ENCODE measurements around the gene VAMP2. TPM values are rescaled to one million over a fixed set of nuclear protein-coding genes. Genes with fewer than 3 reads are reported as not detected.
A peak's percentile ranks its signal among the peaks of the same experiment; 100 is the strongest.

Gene VAMP2
- total RNA-seq, 2 donors from 2014 or later, result 71.3 to 73.6 TPM

- no peak overlapping the region for H3K27ac Mint-ChIP-seq
- no peaks in the 10 kb centered on the region for H3K27me3 Mint-ChIP-seq (ENCODE audit: low read depth)
- DNase-seq (no peak), ATAC-seq (replicated peaks in 1 of 2) (no peak)
- H3K4me3 Mint-ChIP-seq, result no peak overlapping the region
- peaks cover 5 to 27% of the 10 kb centered on the region in 2 donors for H3K36me3 Mint-ChIP-seq (ENCODE audit: insufficient read depth in 2 of 2)
- H3K9me3 Mint-ChIP-seq, result no peaks in the 10 kb centered on the region
- H3K4me1 Mint-ChIP-seq (ENCODE audit: low read depth), result peaks cover 11% of the 10 kb centered on the region
Measured at GRCh38 chr17:8148560-8148959, 14.2 kb downstream of the VAMP2 start.

- DNase-seq, result no peak
- Mint-ChIP-seq H3K36me3 (ENCODE audit: insufficient read depth in 2 of 2) (peaks cover 5 to 27% of the 10 kb centered on the region in 2 donors), H3K9me3 (no peaks in the 10 kb centered on the region), H3K4me1 (ENCODE audit: low read depth) (peaks cover 11% of the 10 kb centered on the region), H3K27ac (no peak overlapping the region), H3K4me3 (no peak overlapping the region), H3K27me3 (ENCODE audit: low read depth) (no peaks in the 10 kb centered on the region)
- ATAC-seq (replicated peaks in 1 of 2), result no peak
Measured at GRCh38 chr17:8147805-8148404, 14.8 kb downstream of the VAMP2 start.

DNA sequence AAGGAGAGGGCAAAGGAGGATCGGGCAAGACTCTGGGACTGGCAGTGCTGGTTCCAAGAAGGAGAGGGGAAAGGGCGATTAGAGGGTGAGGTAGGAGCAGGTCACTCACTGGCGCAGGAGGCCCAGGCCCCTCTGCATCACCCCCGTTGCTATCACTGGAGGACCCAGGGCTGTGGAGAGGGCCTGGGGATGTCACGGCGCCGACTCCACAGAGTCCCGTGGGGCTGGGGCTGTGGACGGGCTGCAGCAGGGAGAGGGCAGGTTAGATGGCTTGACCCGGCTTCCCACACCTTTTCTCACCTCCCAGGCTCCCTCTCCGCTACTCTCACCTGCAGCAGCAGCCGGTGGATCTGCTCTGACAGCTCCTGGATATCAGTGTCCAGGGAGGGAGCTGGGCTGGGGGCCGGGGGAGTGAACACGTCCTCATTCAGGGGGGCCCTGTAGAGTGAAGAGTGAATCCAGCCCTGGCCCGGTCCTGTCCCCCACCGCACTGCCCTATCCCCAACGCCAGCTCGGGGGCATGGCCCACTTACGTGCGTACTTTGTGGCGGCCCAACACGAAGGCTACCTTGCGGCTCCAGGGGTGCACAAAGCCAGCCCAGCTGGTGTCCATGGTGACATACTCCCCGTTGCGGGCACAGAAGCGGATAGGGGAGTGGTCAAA is 15.5 kb downstream of the VAMP2 start:
- H3K4me3 Mint-ChIP-seq, result no peak overlapping the region
- H3K4me1 Mint-ChIP-seq (ENCODE audit: low read depth), result peaks cover 11% of the 10 kb centered on the region
- no peaks in the 10 kb centered on the region for H3K27me3 Mint-ChIP-seq (ENCODE audit: low read depth)
- DNase-seq (no peak), ATAC-seq (replicated peaks in 1 of 2) (no peak)
- H3K27ac Mint-ChIP-seq, result no peak overlapping the region
- H3K36me3 Mint-ChIP-seq (ENCODE audit: insufficient read depth in 2 of 2), result peaks cover 5 to 27% of the 10 kb centered on the region in 2 donors
- H3K9me3 Mint-ChIP-seq, result no peaks in the 10 kb centered on the region

- DNase-seq (no peak), ATAC-seq (replicated peaks in 1 of 2) (no peak)
- no peak overlapping the region for H3K27ac Mint-ChIP-seq
- peaks cover 8% of the 10 kb centered on the region for H3K4me1 Mint-ChIP-seq (ENCODE audit: low read depth)
- no peak overlapping the region for H3K4me3 Mint-ChIP-seq
- H3K27me3 Mint-ChIP-seq (ENCODE audit: low read depth), result no peaks in the 10 kb centered on the region
- peaks cover 6 to 29% of the 10 kb centered on the region in 2 donors for H3K36me3 Mint-ChIP-seq (ENCODE audit: insufficient read depth in 2 of 2)
- H3K9me3 Mint-ChIP-seq, result no peaks in the 10 kb centered on the region
Measured at GRCh38 chr17:8146381-8147140, 16.2 kb downstream of the VAMP2 start.

- Mint-ChIP-seq H3K27me3 (ENCODE audit: low read depth) (no peaks in the 10 kb centered on the region), H3K27ac (no peak overlapping the region), H3K36me3 (ENCODE audit: insufficient read depth in 2 of 2) (peaks cover 9 to 29% of the 10 kb centered on the region in 2 donors), H3K4me1 (ENCODE audit: low read depth) (peaks cover 4% of the 10 kb centered on the region), H3K9me3 (no peaks in the 10 kb centered on the region), H3K4me3 (no peak overlapping the region)
- ATAC-seq (replicated peaks in 1 of 2) (no peak), DNase-seq (no peak)
Measured at GRCh38 chr17:8145811-8146210, 16.9 kb downstream of the VAMP2 start.

DNA sequence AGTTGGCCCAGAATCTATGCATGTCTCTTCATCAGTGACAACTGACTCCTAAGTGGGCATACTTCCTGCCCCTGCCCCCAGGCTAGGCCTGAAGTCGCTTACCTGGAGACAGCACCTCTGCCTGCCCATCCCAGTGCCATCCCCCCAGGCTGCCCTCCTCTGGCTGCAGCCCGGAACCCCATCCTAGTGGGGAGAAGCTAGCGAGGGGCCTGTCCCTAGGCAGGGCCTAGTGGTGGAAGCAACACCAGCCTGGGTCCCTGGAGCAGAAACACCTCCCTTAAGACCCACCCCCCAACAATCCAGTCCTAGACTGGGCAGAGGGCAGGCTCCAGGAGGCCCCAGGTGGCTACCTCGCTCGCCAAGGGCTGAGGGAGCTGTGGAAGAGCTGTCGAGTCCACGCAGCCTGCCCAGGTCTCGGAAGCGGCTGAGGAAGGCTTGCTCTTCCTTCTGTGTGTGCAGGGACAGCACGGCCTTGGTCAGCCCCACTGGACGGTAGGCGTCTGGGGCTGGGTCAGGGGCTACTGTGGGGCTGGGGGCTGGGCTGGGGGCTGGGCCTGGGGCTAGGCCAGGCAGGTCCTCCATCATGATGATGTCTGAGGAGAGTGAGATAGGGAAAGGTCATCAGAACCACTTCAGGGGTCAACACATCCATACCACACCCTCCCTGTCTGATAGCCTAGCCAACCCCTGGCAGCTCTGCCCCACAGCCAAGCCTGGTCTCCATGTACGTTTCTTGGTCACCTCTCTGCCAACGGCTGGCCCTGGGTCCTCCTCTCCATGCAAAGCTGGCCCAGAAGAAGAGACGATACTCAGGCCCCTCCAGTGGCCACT is 18.1 kb downstream of the VAMP2 start:
- no peak overlapping the region for H3K27ac Mint-ChIP-seq
- H3K36me3 Mint-ChIP-seq (ENCODE audit: insufficient read depth in 2 of 2), result peaks cover 9 to 31% of the 10 kb centered on the region in 2 donors
- DNase-seq (no peak), ATAC-seq (replicated peaks in 1 of 2) (no peak)
- peaks cover 4% of the 10 kb centered on the region for H3K4me1 Mint-ChIP-seq (ENCODE audit: low read depth)
- H3K9me3 Mint-ChIP-seq, result no peaks in the 10 kb centered on the region
- H3K4me3 Mint-ChIP-seq, result no peak overlapping the region
- H3K27me3 Mint-ChIP-seq (ENCODE audit: low read depth), result no peaks in the 10 kb centered on the region

GRCh38 chr17:8143581-8144400 is 19.0 kb downstream of the VAMP2 start:
- ATAC-seq (replicated peaks in 1 of 2), result no peak
- Mint-ChIP-seq H3K27ac (peak overlapping the region; percentile 8), H3K27me3 (ENCODE audit: low read depth) (no peaks in the 10 kb centered on the region), H3K4me1 (ENCODE audit: low read depth) (no peaks in the 10 kb centered on the region), H3K9me3 (no peaks in the 10 kb centered on the region), H3K36me3 (ENCODE audit: insufficient read depth in 2 of 2) (peaks cover 12 to 26% of the 10 kb centered on the region in 2 donors), H3K4me3 (no peak overlapping the region)
- DNase-seq, result no peak

DNA sequence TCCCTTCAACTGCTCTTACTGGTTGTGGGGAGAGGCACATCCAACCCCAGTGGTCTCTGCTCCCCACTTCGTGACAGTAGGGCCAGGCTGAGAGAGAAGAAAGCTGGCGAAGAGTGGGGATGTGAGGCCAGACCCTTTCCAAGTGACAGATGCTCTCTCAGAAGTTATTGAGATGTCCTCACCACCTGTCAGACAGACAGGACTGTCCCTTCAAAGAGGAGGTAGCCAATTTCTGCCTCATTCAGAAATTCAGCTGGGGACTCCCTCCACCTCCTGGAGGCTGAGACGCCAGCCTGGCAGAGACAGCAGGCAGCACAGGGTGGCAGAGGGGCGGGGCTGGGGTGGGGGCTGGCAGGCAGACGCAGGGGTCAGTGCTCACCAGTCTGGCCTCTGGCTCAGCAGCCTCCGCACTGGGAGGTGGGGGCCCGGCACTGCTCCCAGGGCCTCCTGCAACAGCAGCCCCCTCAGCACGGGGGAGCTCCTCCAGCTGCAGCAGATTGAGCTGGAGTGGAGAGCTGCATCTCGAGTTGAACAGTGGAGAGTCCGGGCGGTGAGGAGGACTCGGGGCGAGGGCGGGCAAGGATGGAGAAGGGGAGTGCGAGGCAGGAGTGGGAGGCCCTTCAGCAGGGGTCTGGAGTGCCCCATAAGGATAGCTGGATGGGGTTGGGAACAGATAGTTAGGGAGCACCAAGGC is 19.7 kb downstream of the VAMP2 start:
- H3K27ac Mint-ChIP-seq, result no peak overlapping the region
- DNase-seq (no peak), ATAC-seq (replicated peaks in 1 of 2) (no peak)
- H3K4me3 Mint-ChIP-seq, result no peak overlapping the region
- no peaks in the 10 kb centered on the region for H3K27me3 Mint-ChIP-seq (ENCODE audit: low read depth)
- H3K9me3 Mint-ChIP-seq, result no peaks in the 10 kb centered on the region
- no peaks in the 10 kb centered on the region for H3K4me1 Mint-ChIP-seq (ENCODE audit: low read depth)
- H3K36me3 Mint-ChIP-seq (ENCODE audit: insufficient read depth in 2 of 2), result peaks cover 12 to 22% of the 10 kb centered on the region in 2 donors

GRCh38 chr17:8142158-8142886 is 20.4 kb downstream of the VAMP2 start:
- no peaks in the 10 kb centered on the region for H3K27me3 Mint-ChIP-seq (ENCODE audit: low read depth)
- peaks cover 9 to 20% of the 10 kb centered on the region in 2 donors for H3K36me3 Mint-ChIP-seq (ENCODE audit: insufficient read depth in 2 of 2)
- no peaks in the 10 kb centered on the region for H3K9me3 Mint-ChIP-seq
- ATAC-seq (replicated peaks in 1 of 2) (no peak), DNase-seq (no peak)
- H3K4me3 Mint-ChIP-seq, result no peak overlapping the region
- no peaks in the 10 kb centered on the region for H3K4me1 Mint-ChIP-seq (ENCODE audit: low read depth)
- no peak overlapping the region for H3K27ac Mint-ChIP-seq

DNA sequence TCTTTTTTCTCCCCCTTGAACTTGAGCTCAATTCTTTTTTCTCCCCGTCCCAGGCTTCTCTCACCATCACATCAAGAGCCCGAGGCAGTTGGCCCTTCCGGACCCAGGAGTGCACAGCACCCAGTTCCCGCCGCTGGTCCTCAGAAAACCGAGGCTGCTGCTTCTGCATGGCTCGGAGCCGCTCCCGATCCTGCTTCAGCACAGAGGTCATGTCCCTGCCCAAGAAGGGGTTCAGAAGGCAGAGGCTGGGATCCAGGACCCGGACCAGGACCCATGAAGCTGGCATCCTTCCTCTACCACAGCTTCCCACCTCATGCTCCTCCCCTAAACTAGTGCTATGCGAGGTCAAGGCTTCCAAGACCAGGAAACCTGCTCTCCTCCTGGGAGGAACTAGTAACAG is 21.0 kb downstream of the VAMP2 start:
- H3K36me3 Mint-ChIP-seq (ENCODE audit: insufficient read depth in 2 of 2), result peaks cover 9 to 17% of the 10 kb centered on the region in 2 donors
- no peak for DNase-seq

DNA sequence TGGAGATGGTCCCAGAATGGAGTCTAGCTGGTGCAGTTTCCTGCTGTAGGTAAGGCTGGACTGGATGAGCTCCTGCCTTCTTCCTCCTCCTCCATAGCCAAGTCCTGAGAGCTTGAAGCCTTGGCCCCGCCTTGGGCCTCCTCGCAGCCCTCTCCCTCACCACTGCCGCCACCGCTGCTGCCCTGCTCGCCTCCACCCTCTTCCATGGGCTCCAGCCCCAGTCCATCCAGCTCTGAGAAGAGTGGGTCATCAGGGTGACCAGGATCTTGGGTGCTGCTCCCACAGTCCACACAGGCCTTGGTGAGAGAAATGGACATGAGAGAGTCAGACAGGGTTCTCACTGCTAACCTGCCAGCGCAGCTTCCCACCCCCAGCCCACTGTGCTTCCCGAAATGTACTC is 21.7 kb downstream of the VAMP2 start:
- peaks cover 7 to 12% of the 10 kb centered on the region in 2 donors for H3K36me3 Mint-ChIP-seq (ENCODE audit: insufficient read depth in 2 of 2)
- H3K27me3 Mint-ChIP-seq (ENCODE audit: low read depth), result no peaks in the 10 kb centered on the region
- no peak overlapping the region for H3K27ac Mint-ChIP-seq
- H3K4me3 Mint-ChIP-seq, result no peak overlapping the region
- H3K4me1 Mint-ChIP-seq (ENCODE audit: low read depth), result no peaks in the 10 kb centered on the region
- DNase-seq (no peak), ATAC-seq (replicated peaks in 1 of 2) (no peak)
- no peaks in the 10 kb centered on the region for H3K9me3 Mint-ChIP-seq

More for the DNA sequence above, 21.0 kb downstream of the VAMP2 start:
- no peak overlapping the region for H3K4me3 Mint-ChIP-seq
- H3K27ac Mint-ChIP-seq, result no peak overlapping the region
- ATAC-seq (replicated peaks in 1 of 2), result no peak
- no peaks in the 10 kb centered on the region for H3K4me1 Mint-ChIP-seq (ENCODE audit: low read depth)
- H3K27me3 Mint-ChIP-seq (ENCODE audit: low read depth), result no peaks in the 10 kb centered on the region
- no peaks in the 10 kb centered on the region for H3K9me3 Mint-ChIP-seq

Data from activated T-cell treated with anti-CD3 and anti-CD28 coated beads, Interleukin-2, amount 50 U/mL, for 72 hours (primary cell).